ENCODE measurements around the gene GATC. TPM values are rescaled to one million over a fixed set of nuclear protein-coding genes. Genes with fewer than 3 reads are reported as not detected.

Gene GATC
- total RNA-seq, 3 donors from 2014 or later (not counting 1 experiment from before 2014, with no cell fraction given) = 16.5 to 22.8 (median 20.5) TPM

DNA sequence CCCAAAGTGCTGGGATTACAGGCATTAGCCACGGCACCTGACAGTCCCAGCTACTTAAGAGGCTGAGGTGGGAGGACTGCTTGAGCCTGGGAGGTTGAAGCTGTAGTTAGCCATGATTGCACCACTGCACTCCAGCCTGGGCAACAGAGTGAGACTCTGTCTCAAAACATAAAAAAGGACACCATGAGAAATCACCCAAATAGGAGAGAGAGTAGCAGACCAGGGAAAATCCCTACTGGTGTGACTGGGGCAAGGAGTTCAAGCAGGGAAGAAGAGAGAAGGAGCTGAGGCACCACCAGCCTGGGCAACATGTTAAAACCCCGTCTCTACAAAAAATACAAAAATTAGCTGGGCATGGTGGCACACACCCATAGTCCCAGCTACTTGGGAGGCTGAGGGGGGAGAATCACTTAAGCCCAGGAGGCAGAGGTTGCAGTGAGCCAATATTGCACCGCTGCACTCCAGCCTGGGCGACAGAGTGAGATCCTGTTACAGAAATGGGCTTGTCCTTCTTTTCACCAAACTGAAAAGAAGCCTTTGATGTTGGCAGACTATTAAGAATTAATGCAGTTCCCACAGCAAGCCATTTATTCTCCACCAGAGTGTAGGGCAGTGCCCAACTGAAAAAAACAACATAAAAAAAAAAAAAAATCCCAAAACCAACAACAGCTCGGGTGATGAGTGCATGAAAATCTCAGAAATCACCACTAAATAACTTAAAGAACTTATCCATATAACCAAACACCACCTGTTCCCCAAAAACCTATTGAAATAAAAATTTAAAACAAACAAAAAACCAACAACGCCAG lies 27.8 kb downstream of the GATC start:
- H3K4me1 Mint-ChIP-seq = peaks cover 57 to 58% of the 10 kb centered on the region in 2 donors
- 88% methylated on average over 5 of the region's 6 CpGs for WGBS (ENCODE audit: insufficient coverage)
- H3K27me3 ChIP-seq (ENCODE audit: control insufficient read depth, insufficient read depth, low read length) = no peaks in the 10 kb centered on the region
- H3K4me1 ChIP-seq (ENCODE audit: control insufficient read depth, insufficient read depth, low read length) = peaks cover 50% of the 10 kb centered on the region
- H3K36me3 Mint-ChIP-seq = no peaks in the 10 kb centered on the region
- H3K9me3 ChIP-seq (ENCODE audit: control insufficient read depth, insufficient read depth, low read length) = no peaks in the 10 kb centered on the region
- no peaks in the 10 kb centered on the region for H3K36me3 ChIP-seq (ENCODE audit: control insufficient read depth, insufficient read depth, low read length)
- no peak for TF ChIP-seq CTCF (IDR thresholded peaks at IDR 0.05)
- DNase-seq (no peak), ATAC-seq (no peak)
- no peak overlapping the region for H3K27ac ChIP-seq (ENCODE audit: low read length)
- H3K4me3 Mint-ChIP-seq = peak overlapping the region; percentile 17
- intact Hi-C loops (cut with micrococcal nuclease) = no loop called here
- peak overlapping the region; percentile 60 to 65 for H3K27ac Mint-ChIP-seq
- no peaks in the 10 kb centered on the region for H3K9me3 Mint-ChIP-seq
- no peak overlapping the region for H3K4me3 ChIP-seq (ENCODE audit: low read length)
- H3K27me3 Mint-ChIP-seq (ENCODE audit: low read depth in 2 of 2) = no peaks in the 10 kb centered on the region

DNA sequence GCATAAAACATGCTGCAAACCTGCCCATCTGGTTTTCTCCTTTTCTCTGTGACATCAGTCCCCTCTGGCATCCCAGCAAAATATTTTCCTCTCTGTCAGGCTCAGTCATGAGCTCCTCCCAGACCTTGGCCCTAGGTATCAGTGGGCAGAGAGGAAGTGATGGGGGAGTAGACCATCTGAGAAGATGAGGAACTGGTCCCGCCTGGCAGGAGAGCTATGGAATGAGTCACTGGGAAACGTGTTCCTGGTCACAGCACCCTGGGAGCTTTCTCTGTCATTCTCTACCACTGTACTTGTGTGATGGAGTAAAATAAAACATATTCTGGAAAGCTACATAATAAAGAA lies 28.3 kb downstream of the GATC start:
- no peak overlapping the region for H3K27ac ChIP-seq (ENCODE audit: low read length)
- DNase-seq (no peak), ATAC-seq (no peak)
- H3K27me3 ChIP-seq (ENCODE audit: control insufficient read depth, insufficient read depth, low read length) = no peaks in the 10 kb centered on the region
- H3K9me3 Mint-ChIP-seq = no peaks in the 10 kb centered on the region
- TF ChIP-seq CTCF (IDR thresholded peaks at IDR 0.05) = no peak
- WGBS (ENCODE audit: insufficient coverage) = 40% methylated on average over 2 of the region's 2 CpGs
- H3K36me3 Mint-ChIP-seq = no peaks in the 10 kb centered on the region
- peaks cover 55% of the 10 kb centered on the region for H3K4me1 ChIP-seq (ENCODE audit: control insufficient read depth, insufficient read depth, low read length)
- H3K4me1 Mint-ChIP-seq = peaks cover 61% of the 10 kb centered on the region in 2 donors
- peak overlapping the region; percentile 40 to 47 for H3K27ac Mint-ChIP-seq
- H3K36me3 ChIP-seq (ENCODE audit: control insufficient read depth, insufficient read depth, low read length) = no peaks in the 10 kb centered on the region
- H3K27me3 Mint-ChIP-seq (ENCODE audit: low read depth in 2 of 2) = no peaks in the 10 kb centered on the region
- no peak overlapping the region for H3K4me3 ChIP-seq (ENCODE audit: low read length)
- H3K9me3 ChIP-seq (ENCODE audit: control insufficient read depth, insufficient read depth, low read length) = no peaks in the 10 kb centered on the region
- no peak overlapping the region for H3K4me3 Mint-ChIP-seq
- intact Hi-C loops (cut with micrococcal nuclease) = no loop called here

- H3K27ac Mint-ChIP-seq = peak overlapping the region; percentile 47 to 92
These were observed 29.4 kb downstream of the GATC start for GRCh38 chr12:120475643-120476042.

More at GRCh38 chr12:120475643-120476042, 29.4 kb downstream of the GATC start:
- Mint-ChIP-seq H3K4me1 (peaks cover 61 to 64% of the 10 kb centered on the region in 2 donors), H3K4me3 (peak overlapping the region; percentile 3), H3K27me3 (ENCODE audit: low read depth in 2 of 2) (no peaks in the 10 kb centered on the region), H3K36me3 (no peaks in the 10 kb centered on the region), H3K9me3 (no peaks in the 10 kb centered on the region)
- TF ChIP-seq CTCF (IDR thresholded peaks at IDR 0.05) = no peak
- Histone ChIP-seq H3K27me3 (ENCODE audit: control insufficient read depth, insufficient read depth, low read length) (no peaks in the 10 kb centered on the region), H3K27ac (ENCODE audit: low read length) (no peak overlapping the region), H3K4me3 (ENCODE audit: low read length) (no peak overlapping the region), H3K9me3 (ENCODE audit: control insufficient read depth, insufficient read depth, low read length) (no peaks in the 10 kb centered on the region), H3K4me1 (ENCODE audit: control insufficient read depth, insufficient read depth, low read length) (peaks cover 58% of the 10 kb centered on the region), H3K36me3 (ENCODE audit: control insufficient read depth, insufficient read depth, low read length) (no peaks in the 10 kb centered on the region)
- WGBS (ENCODE audit: insufficient coverage) = 100% methylated on average over 1 of the region's 1 CpG
- intact Hi-C loops (cut with micrococcal nuclease) = no loop called here
- ATAC-seq (no peak), DNase-seq (no peak)
